Forelimb muscle (tissue), 1 donor: ENCODE measurements around the gene B4GALT7. TPM values are rescaled to one million over a fixed set of nuclear protein-coding genes. Genes with fewer than 3 reads are reported as not detected.
"Not testable (repeated sequence)": the region's sequence is repeated elsewhere in the genome, so short reads cannot be mapped to it uniquely, and the experiment has no call there.

Experiments
- DNase-seq: peaks from one replicate; pipeline ENCODE4 v3.0.0-alpha.2; 2013; ENCODE audit warnings: low read depth
- polyA plus RNA-seq: library from polyadenylated mRNA; unstranded; fragments of 120-200 nt; gene quantifications from one replicate; pipeline ENCODE4 v1.2.1, GENCODE V29; 2013; ENCODE audit not compliant: insufficient read length

B4GALT7 gene, protein sequence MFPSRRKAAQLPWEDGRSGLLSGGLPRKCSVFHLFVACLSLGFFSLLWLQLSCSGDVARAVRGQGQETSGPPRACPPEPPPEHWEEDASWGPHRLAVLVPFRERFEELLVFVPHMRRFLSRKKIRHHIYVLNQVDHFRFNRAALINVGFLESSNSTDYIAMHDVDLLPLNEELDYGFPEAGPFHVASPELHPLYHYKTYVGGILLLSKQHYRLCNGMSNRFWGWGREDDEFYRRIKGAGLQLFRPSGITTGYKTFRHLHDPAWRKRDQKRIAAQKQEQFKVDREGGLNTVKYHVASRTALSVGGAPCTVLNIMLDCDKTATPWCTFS
- 17.8 TPM for polyA plus RNA-seq

DNA sequence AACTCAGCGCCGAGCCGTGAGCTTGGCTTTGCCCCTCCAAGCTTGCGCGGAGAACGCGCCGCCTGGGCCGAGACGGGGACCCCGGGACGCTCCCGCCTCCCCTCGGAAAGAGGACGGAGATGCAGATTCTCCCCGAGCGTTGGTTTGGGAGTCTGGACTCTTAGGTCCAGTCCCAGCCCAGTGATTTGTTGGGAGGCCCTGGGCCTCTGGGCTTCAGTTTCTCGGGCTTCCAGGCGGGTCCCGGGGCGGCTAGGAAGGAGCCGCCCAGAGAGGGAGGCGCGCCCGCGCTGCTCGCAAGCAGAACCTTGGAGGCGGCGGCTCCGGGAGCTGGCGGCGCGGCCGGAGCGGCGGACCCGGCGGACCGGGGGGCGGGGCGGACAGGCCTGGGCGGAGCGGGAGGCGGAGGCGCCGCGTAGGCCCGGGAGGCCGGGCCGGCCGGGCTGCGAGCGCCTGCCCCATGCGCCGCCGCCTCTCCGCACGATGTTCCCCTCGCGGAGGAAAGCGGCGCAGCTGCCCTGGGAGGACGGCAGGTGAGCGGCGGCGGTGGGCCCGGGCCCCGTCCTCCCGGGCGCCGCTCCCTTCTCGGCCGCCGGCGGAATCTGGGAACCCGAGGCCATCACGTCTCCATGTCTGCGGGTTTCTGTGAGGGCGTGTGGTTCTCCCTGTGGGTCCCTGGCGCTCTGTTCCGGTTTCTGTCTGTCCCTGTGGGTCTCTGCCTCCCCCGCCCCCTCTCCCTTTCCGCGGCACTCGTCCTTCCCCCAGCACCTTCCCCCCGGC is at the start of gene B4GALT7:
B4GALT7 (plus strand) TSS at position 402 of the 777 bp plus-strand sequence; CDS start at position 481, 79 bp downstream.
- peak; percentile 35 for DNase-seq

DNA sequence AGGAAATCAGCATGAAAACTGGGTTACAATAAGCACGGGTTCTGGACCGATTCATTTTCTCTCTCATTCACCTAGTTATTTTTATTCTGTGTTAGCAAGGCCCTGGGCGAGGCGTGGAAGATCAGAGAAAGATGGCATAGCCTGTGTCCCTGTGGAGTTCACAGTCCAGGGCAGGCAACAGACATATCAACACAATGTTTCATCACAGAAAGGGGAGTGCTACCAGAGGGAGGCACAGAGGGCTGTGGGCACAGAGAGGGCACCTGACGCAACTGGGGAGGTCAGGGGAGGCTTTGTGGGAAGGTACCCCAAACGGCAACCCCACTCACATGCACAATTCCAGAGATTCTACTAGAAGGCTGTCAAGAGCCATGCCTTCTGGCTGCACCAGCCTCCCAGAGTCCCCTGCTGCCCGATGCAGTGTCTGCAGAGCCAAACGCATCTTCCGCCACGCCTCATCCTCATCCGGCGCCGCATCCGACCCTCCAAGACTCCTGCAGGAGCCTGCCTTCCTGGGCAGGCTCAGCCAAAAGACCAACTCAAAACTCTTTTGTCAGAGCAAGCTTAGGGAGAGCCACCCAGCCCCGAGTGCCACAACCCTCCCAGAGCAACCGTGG is 47.0 kb upstream of the B4GALT7 start:
- DNase-seq: no peak

DNA sequence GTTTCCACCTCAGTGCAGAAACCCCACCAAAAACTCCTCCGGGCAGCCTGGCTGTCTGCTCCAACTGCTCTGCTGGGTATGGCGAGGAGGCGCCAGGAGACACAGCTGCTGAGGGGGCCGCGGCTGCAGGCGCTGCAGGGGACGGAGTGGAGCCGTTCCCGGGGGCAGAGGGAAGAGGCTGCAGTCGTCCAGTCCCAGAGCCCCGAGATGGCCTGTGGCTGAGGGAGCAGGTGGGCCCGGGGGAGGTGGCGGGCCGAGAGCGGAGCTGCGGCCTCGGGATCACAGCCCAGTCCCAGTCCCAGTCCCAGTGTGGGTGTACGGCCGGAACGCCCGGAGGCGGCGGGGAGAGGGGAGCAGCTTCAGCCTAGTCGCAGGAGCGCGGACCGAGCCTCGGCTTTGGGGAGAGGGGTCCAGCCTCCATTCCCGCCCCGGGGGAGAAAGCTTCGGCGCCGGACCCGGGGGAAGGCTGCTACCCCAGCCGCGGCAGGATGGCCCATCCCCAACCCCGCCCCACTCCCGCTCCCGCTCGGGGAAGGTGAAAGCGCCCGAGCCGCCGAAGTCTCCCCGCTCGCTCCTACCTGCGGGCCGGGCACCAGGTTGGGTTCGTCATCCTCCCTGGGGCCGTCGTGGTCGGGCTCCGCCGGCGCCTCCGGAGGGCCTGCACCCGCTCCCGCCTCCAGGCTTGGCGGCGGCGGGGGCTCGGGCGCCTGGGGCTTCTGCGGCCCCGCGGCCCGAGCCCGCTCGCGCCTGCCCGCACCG is 46.1 kb upstream of the B4GALT7 start:
- DNase-seq: no peak

DNA sequence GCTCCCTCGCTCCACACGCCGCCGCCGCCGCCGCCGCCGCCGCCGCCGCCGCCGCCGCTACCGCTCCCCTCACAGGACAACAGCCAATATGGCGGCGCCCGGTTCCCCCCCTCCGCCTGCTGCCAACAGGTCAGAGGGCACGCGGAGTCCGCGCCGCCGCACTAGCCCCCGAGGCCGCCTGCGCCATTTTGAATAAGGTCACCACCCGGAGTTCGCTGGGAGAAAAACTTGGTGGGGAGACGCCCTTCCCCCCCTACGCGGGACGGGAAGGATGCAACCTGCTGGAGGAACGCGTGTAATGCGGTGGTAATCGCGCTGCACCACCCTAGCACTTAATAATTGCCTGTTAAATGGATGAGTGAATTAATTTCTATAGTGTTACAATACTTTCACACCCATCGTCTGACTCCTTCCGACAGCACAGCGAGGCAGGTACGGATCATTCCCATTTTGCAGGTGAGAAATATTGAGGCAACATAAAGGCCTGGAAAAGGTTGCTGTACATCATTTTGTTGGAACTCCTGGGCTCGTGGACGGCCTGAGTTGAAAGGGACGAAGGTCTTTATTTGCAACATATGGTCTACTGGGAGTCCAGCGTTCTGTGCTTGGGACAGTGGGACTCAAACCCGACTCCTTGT is 45.3 kb upstream of the B4GALT7 start, which contains the start of gene FAM193B:
FAM193B (minus strand) TSS at position 90 of the 638 bp plus-strand sequence. CDS start 105 bp downstream, outside the sequence.
- peak; percentile 52 for DNase-seq

DNA sequence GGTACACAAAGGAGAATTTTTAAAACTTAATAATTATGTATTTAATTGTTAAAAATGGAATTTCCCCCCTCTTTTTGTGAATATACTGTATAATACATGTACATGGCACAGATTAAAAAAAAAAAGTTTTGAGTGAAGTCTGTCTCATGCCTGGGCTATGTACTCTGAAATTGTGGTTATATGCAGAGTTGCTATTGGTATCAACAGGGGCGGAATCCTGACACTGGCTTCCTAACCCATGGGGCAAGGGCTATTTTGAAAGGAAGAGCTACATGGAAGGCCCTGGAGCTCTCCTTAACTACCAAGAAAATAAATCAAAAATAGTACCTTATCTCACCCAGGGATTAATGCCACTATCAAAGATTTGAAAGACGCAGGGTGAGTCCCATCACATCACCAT is 44.7 kb upstream of the B4GALT7 start:
- DNase-seq: no peak

DNA sequence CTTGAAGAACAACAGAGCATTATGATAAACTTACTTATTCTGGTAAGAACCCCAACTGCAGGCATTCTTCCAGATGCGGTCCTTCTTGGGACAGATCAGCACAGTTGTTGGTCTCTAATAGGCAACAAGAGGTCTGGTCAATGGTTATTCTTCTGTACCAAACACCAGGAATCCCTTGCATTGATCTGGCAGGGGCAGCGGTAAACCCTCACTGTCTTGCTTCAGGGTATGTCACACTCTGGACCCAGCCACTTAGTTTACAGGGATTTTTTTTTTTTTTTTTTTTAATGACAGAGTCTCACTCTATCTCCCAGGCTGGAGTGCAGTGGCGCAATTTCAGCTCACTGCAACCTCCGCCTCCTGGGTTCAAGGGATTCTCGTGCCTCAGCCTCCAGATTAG is 44.3 kb upstream of the B4GALT7 start:
- no peak for DNase-seq

DNA sequence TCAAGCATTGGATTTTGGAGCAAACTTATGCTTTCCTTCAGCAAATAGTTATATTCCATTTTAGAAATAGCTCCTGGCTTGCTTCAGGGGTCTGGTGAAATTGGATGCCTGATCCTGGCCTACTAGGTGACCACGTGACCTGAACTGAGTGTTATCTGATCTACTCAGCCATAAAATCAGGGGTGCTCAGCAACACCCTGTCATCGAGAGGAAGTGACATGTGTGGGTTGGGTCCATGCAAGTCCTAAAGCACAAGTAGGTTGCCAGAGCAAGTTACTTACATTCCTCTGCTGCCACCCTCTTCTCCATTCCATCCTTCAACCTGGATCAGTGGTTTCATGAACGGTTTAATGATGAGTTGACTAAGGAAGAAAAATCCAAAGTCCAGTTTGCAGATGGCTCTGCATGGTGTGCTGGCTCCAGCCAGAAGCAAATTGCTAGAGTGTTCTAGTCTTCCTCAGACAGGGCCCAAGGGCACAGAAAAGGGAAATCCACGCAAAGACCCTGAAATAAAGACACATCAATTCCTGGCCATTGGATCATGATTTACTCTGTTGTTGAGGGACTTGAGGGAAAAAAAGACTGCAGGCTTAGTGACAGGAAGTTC is 42.8 kb upstream of the B4GALT7 start:
- DNase-seq: no peak

DNA sequence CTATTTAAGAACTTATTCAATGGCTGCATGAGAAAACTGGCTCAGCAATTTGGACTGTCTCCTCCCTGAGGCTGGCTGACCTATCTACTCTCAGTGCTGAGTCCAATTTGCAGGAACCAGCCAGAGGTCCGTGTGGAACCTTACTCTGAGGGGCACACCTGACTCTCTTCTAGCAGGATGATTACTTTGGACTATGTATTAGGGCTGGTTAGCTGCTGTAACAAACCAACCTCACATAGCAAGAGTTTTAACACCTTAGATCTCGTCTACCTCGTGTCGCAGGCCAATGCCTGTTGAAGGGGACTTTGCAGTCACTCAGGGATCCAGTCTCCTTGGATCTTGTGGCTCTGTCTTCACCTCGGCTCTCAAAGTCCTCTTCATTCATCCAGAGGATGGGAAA is 42.1 kb upstream of the B4GALT7 start:
- no peak for DNase-seq

DNA sequence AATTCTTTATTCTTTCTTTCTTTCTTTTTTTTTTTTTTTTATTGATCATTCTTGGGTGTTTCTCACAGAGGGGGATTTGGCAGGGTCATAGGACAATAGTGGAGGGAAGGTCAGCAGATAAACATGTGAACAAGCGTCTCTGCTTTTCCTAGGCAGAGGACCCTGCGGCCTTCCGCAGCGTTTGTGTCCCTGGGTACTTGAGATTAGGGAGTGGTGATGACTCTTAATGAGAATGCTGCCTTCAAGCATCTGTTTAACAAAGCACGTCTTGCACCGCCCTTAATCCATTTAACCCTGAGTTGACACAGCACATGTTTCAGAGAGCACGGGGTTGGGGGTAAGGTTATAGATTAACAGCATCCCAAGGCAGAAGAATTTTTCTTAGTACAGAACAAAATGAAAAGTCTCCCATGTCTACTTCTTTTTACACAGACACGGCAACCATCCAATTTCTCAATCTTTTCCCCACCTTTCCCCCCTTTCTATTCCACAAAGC is 40.4 kb upstream of the B4GALT7 start:
- DNase-seq: not testable (repeated sequence)

DNA sequence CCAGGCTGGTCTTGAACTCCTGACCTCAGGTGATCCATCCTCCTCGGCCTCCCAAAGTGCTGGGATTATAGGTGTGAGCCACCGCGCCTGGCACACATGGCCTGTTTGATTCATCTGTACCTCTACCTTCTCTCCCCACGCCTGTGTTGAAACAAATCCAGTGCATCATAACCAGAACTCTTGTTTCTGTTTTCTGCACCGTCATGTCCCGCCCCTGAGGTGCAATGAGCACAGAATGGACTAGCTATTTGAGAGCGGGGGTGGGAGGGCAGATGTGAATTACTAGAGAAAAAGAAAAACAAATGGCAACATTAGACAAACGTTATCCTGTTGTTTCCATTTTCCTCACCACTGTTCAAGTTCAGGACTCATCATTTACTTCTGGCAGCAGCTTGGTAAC is 34.9 kb upstream of the B4GALT7 start:
- no peak for DNase-seq

DNA sequence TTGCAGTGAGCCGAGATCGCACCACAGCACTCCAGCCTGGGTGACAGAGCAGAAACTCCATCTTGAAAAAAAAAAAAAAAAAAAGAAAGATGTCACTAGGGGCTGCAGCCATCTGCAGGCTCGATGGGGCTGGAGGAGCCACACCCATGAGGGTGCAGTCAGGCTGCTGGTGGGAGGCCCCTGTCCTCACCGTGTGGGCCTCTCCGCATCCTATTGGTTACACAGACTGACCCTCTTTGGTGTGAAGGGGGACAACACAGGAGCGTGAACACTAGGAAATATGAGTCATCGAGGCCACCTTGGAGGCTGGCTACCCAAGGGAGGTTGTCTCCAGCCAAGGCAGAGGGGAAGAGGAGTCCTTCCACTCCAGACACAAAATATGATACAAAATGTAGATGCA is 31.6 kb upstream of the B4GALT7 start:
- DNase-seq: no peak

DNA sequence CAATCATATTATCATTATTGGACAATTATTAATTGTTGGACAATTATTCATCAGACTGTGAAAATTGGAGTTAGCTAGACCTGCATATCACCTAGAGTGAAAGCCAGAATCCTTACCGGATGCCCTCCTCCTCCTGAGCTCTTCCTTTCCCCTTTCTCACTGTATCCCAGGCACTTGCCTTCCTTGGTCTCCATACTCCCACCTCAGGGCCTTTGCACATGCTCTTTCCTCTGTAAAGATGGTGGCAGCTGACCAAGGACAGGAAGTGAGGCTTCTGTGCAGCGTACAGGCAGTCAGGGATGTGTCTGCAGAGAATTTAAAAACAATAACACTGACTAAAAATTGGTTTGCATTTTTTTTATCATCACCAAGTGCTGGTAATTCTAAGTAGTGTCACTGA is 30.0 kb upstream of the B4GALT7 start:
- DNase-seq: no peak

DNA sequence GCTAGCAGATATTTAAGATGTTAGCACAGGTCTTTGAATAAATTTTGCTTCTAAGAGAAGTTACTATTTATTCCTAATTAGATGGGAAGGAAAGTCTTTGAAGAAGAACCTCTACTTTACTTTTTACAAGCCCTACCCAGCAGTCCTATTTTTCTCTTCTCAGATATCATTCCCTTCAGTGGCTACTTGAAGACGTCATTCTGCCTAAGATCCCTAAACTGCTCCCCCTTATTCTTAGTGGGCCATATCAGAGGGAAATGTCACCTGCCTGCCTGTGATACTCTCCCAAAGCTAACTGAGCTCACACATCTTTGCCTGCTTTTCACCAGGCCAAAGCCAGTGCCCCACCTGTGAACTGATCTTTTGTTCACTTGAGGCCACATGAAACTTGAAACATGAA is 24.4 kb upstream of the B4GALT7 start:
- no peak for DNase-seq

DNA sequence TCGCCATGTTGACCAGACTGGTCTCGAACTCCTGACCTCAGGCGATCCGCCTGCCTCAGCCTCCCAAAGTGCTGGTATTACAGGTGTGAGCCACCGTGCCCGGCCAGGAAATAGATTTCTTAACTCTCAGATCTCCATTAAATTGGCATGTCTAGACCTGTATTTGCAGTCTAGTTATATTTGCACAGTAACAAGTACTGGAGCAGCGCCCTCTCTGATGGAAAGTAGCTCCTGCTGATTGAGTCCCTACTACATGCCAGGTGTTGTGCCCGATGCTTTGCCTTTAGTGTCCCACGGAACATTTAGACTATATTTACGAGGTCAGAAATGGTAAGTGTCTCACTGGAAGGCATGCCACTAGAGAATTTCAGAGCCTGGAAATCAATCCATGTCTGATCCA is 23.8 kb upstream of the B4GALT7 start:
- DNase-seq: no peak

DNA sequence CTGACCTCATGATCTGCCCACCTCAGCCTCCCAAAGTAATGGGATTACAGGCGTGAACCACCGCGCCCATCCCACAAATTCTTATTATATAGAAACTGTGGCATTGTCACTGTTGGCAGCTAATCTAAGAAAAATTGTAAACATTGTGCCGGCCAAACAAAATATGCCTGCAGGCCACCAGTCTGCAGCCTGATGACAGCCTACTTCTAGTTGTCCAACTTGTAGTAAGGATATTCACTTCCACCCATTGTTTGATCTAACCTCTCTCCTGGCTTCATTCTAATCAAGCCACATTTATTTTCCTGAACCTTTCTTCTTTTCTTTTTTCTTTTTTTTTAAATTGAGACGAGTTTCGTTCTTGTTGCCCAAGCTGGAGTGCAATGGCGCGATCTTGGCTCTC is 21.6 kb upstream of the B4GALT7 start:
- DNase-seq: no peak

DNA sequence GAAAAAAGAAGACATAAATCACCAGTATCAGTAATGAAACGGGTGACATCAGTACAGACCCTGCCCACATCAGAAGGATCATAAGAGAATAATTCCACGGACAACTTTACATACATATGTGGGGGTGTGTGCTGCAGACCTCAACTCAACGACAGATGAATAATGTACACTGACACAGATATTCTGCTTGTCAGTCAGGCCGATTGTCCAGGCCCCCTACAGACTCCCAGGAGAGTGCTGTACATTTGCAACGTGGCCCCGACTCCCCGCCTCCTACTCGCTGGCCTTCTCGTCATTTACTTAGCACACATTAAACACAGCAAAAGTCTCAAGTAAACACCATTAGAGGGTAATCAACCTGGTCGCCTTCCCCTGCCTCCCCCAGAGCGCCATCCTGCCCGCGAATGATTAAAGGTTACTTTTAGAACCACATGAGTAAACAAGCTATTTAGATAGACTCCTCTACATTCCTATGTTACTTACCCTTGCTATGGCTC is 11.5 kb upstream of the B4GALT7 start:
- no peak for DNase-seq

DNA sequence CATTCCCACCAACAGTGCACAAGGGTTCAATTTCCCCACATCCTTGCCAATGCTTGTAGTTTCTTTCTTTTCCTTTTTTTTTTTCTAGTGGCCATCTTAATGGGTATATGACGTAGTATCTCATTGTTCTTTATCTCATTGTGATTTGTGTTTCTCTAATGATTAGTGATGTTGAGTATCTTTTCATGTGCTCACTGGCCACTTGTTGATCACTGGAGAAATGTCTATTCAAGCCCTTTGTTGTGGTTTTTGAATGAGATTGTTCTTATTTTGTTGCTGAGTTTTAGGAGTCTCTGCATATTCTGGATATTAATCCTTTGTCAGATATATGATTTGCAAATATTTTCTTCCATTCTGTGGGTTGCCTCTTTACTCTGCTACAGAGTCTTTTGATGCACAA is 9.5 kb upstream of the B4GALT7 start:
- DNase-seq: no peak

DNA sequence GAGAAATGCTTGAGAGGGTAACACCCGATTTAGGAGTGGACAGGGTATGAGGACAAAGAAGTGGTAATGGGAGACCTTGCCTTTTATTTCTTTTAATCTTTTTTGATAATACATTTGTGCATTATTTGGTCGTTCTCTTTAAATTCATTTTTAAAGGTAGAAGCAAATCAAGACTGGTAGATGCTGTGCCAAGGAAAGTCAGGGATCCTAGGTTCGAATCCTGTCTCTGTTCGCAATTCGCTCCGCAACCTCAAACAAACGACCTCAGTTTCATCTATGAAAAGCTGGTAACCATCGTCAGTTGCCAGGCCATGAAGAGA is 8.3 kb upstream of the B4GALT7 start:
- no peak for DNase-seq

DNA sequence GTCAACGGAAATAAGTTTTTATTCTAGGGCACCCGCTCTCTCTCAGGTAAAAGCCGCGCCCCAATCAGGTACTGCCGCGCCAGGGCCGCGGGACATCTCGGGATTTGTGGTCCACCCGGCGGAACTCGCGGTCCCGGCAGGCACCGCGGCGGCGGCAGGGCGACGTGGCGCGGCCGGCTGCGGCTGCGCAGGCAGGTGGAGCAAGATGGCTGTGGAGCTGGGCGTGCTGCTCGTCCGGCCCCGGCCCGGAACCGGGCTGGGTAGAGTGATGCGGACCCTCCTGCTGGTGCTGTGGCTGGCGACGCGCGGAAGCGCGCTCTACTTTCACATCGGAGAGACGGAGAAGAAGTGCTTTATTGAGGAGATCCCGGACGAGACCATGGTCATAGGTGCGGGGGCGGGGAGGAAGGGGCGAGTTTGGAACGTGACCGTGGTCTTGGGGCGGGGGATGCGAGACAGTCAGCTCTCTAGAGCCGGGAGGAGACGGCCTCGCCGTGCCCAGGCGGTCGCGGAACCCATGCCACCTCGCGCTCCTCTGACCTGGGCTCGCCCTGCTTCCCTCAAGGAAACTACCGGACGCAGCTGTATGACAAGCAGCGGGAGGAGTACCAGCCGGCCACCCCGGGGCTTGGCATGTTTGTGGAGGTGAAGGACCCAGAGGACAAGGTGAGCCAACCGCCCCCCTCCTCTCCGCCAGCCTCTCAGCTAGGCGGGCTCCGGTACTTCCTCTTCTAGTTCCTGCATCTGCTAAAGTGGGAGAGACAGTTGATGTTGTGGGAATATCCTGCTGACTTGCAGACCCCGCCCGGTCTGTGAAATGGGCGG is 7.7 kb upstream of the B4GALT7 start, which contains the start of gene TMED9:
TMED9 (plus strand) TSS at position 194 of the 825 bp plus-strand sequence; CDS start at position 206, 12 bp downstream.
- peak; percentile 60 for DNase-seq

DNA sequence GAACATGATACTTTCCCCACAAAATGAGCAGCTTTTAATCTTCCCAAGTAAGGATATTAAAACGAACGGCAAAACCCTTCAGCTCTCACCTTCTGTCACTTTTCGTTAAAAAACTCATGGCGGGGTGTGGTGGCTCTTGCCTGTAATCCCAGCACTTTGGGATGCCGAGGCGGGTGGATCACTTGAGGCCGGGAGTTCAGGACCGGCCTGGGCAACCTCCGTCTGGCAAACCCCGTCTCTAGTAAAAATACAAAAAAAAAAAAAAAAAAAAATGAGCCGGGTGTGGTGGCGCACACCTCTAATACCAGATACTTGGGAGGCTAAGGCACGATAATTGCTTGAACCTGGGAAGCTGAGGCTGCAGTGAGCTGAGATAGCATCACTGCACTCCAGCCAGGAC is 7.0 kb upstream of the B4GALT7 start:
- DNase-seq: no peak
